ENCODE data around the gene MCU.

DNA sequence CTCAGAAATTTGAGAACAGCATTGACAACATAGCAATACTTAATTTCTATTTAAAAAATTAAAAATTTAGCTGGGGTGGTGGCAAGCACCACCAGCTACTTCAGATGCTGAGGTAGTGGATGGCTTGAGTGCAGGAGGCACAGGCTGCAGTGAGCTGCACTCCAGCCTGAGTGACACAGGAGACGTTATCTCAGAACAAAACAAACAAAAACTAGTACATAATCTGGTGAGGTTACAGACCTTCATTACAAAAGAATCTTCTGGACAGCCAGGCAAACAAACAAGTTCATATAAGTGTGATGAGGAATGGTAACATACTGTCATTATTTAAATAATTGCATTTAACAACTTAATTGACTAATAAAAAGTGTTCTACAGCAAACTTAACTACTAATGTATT lies 124.6 kb downstream of the MCU start:
- TF ChIP-seq, protein P1, sequence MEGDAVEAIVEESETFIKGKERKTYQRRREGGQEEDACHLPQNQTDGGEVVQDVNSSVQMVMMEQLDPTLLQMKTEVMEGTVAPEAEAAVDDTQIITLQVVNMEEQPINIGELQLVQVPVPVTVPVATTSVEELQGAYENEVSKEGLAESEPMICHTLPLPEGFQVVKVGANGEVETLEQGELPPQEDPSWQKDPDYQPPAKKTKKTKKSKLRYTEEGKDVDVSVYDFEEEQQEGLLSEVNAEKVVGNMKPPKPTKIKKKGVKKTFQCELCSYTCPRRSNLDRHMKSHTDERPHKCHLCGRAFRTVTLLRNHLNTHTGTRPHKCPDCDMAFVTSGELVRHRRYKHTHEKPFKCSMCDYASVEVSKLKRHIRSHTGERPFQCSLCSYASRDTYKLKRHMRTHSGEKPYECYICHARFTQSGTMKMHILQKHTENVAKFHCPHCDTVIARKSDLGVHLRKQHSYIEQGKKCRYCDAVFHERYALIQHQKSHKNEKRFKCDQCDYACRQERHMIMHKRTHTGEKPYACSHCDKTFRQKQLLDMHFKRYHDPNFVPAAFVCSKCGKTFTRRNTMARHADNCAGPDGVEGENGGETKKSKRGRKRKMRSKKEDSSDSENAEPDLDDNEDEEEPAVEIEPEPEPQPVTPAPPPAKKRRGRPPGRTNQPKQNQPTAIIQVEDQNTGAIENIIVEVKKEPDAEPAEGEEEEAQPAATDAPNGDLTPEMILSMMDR (IDR thresholded peaks at IDR 0.05), result no peak
- TF ChIP-seq EZH2 (IDR thresholded peaks at IDR 0.05) (no peak), EZH2phosphoT487 (IDR thresholded peaks at IDR 0.05) (no peak)

Data from neural progenitor cell (in vitro differentiated cells).